ENCODE data around the gene KCNQ2. TPM values are rescaled to one million over a fixed set of nuclear protein-coding genes. Genes with fewer than 3 reads are reported as not detected.

KCNQ2 gene
- total RNA-seq, 4 donors from 2014 or later = 0.19 to 0.40 (median 0.40) TPM; not detected in 1

GRCh38 chr20:63385819-63386218 lies 86.6 kb downstream of the KCNQ2 start:
- WGBS, 2 donors (ENCODE audit: low coverage in 1 of 2) = 85 to 92% methylated on average over 6 of the region's 6 CpGs
- H3K36me3 ChIP-seq = no peaks in the 10 kb centered on the region
- H3K27ac ChIP-seq = no peak overlapping the region
- no peak for TF ChIP-seq POLR2AphosphoS5 (IDR thresholded peaks at IDR 0.05)
- no peak for ATAC-seq
- no peak overlapping the region for H3K4me3 ChIP-seq
- peaks cover 0 to 5% (median 0%) of the 10 kb centered on the region in 3 donors for H3K4me1 ChIP-seq
- H3K9me3 ChIP-seq = peaks cover 0 to 42% (median 1%) of the 10 kb centered on the region in 3 donors
- H3K27me3 ChIP-seq = peaks cover 67% of the 10 kb centered on the region

GRCh38 chr20:63384336-63384735 lies 88.1 kb downstream of the KCNQ2 start:
- Histone ChIP-seq H3K4me1 (peaks cover 0 to 5% (median 0%) of the 10 kb centered on the region in 3 donors), H3K4me3 (no peak overlapping the region), H3K9me3 (peaks cover 0 to 32% (median 1%) of the 10 kb centered on the region in 3 donors), H3K27ac (no peak overlapping the region), H3K36me3 (no peaks in the 10 kb centered on the region), H3K27me3 (peaks cover 77% of the 10 kb centered on the region)
- TF ChIP-seq POLR2AphosphoS5 (IDR thresholded peaks at IDR 0.05) (no peak), EP300 (IDR thresholded peaks at IDR 0.05) (no peak), CTCF (IDR thresholded peaks at IDR 0.05) (no peak), POLR2A (IDR thresholded peaks at IDR 0.05) (no peak)
- WGBS, 2 donors (ENCODE audit: low coverage in 1 of 2) = 77 to 83% methylated on average over 5 to 6 of the region's 18 CpGs
- ATAC-seq = no peak

GRCh38 chr20:63383556-63383955 lies 88.9 kb downstream of the KCNQ2 start:
- H3K4me1 ChIP-seq = peaks cover 0 to 5% (median 0%) of the 10 kb centered on the region in 3 donors
- ATAC-seq = no peak
- H3K27ac ChIP-seq = no peak overlapping the region
- no peaks in the 10 kb centered on the region for H3K36me3 ChIP-seq
- TF ChIP-seq POLR2AphosphoS5 (IDR thresholded peaks at IDR 0.05) (no peak), POLR2A (IDR thresholded peaks at IDR 0.05) (no peak), EP300 (IDR thresholded peaks at IDR 0.05) (no peak), CTCF (IDR thresholded peaks at IDR 0.05) (no peak)
- H3K4me3 ChIP-seq = no peak overlapping the region
- H3K27me3 ChIP-seq = peaks cover 79% of the 10 kb centered on the region
- 20 to 42% methylated on average over 1 to 4 of the region's 11 CpGs for WGBS, 2 donors (ENCODE audit: low coverage in 1 of 2)
- H3K9me3 ChIP-seq = peaks cover 0 to 27% (median 1%) of the 10 kb centered on the region in 3 donors

GRCh38 chr20:63382551-63383300 lies 89.7 kb downstream of the KCNQ2 start:
- Histone ChIP-seq H3K27ac (no peak overlapping the region), H3K4me3 (no peak overlapping the region), H3K4me1 (peaks cover 0 to 5% (median 0%) of the 10 kb centered on the region in 3 donors), H3K36me3 (no peaks in the 10 kb centered on the region), H3K9me3 (peaks cover 0 to 25% (median 1%) of the 10 kb centered on the region in 3 donors), H3K27me3 (peaks cover 84% of the 10 kb centered on the region)
- ATAC-seq = no peak
- 62 to 79% methylated on average over 5 to 9 of the region's 17 CpGs for WGBS, 2 donors (ENCODE audit: low coverage in 1 of 2)
- no peak for TF ChIP-seq POLR2A (IDR thresholded peaks at IDR 0.05)
- no peak for TF ChIP-seq CTCF (IDR thresholded peaks at IDR 0.05)
- TF ChIP-seq POLR2AphosphoS5 (IDR thresholded peaks at IDR 0.05) = no peak
- TF ChIP-seq EP300 (IDR thresholded peaks at IDR 0.05) = no peak

GRCh38 chr20:63381781-63382431 lies 90.5 kb downstream of the KCNQ2 start:
- Histone ChIP-seq H3K27me3 (peaks cover 93% of the 10 kb centered on the region), H3K27ac (no peak overlapping the region)
- no peak for ATAC-seq

More at GRCh38 chr20:63381781-63382431, 90.5 kb downstream of the KCNQ2 start:
- Histone ChIP-seq H3K36me3 (no peaks in the 10 kb centered on the region), H3K4me1 (peaks cover 0 to 5% (median 0%) of the 10 kb centered on the region in 3 donors), H3K4me3 (no peak overlapping the region), H3K9me3 (peaks cover 0 to 25% (median 1%) of the 10 kb centered on the region in 3 donors)
- 45% methylated on average over 6 of the region's 22 CpGs; no CpG with 5 or more reads in 1 of the 2 donors for WGBS, 2 donors (ENCODE audit: low coverage in 1 of 2)
- TF ChIP-seq POLR2A (IDR thresholded peaks at IDR 0.05) (no peak), CTCF (IDR thresholded peaks at IDR 0.05) (peak in 3 of 4 experiments; percentile 70 to 92 (median 82))

Data from gastroesophageal sphincter (tissue), 4 donors.